ENCODE measurements around the gene CD101.

- TF ChIP-seq, protein P1, sequence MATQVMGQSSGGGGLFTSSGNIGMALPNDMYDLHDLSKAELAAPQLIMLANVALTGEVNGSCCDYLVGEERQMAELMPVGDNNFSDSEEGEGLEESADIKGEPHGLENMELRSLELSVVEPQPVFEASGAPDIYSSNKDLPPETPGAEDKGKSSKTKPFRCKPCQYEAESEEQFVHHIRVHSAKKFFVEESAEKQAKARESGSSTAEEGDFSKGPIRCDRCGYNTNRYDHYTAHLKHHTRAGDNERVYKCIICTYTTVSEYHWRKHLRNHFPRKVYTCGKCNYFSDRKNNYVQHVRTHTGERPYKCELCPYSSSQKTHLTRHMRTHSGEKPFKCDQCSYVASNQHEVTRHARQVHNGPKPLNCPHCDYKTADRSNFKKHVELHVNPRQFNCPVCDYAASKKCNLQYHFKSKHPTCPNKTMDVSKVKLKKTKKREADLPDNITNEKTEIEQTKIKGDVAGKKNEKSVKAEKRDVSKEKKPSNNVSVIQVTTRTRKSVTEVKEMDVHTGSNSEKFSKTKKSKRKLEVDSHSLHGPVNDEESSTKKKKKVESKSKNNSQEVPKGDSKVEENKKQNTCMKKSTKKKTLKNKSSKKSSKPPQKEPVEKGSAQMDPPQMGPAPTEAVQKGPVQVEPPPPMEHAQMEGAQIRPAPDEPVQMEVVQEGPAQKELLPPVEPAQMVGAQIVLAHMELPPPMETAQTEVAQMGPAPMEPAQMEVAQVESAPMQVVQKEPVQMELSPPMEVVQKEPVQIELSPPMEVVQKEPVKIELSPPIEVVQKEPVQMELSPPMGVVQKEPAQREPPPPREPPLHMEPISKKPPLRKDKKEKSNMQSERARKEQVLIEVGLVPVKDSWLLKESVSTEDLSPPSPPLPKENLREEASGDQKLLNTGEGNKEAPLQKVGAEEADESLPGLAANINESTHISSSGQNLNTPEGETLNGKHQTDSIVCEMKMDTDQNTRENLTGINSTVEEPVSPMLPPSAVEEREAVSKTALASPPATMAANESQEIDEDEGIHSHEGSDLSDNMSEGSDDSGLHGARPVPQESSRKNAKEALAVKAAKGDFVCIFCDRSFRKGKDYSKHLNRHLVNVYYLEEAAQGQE (IDR thresholded peaks at IDR 0.05; ENCODE audit: unreplicated experiment), result no peak
- TF ChIP-seq CREB1 (CRISPR knock-in tag; IDR thresholded peaks at IDR 0.05; ENCODE audit: low read depth) (no peak), CTCF (conservative IDR thresholded peaks at IDR 0.05; ENCODE audit: low read depth in 2 of 2) (no peak), EZH2 (IDR thresholded peaks at IDR 0.05; ENCODE audit: low read depth, unreplicated experiment) (no peak), POLR2AphosphoS5 (IDR thresholded peaks at IDR 0.05; ENCODE audit: low read depth) (no peak), EZH2phosphoT487 (IDR thresholded peaks at IDR 0.05; ENCODE audit: unreplicated experiment) (no peak), ZNF331 (CRISPR knock-in tag; IDR thresholded peaks at IDR 0.05; ENCODE audit: low read depth) (no peak), JUNB (IDR thresholded peaks at IDR 0.05; ENCODE audit: unreplicated experiment) (no peak)
- TF ChIP-seq, protein P2, sequence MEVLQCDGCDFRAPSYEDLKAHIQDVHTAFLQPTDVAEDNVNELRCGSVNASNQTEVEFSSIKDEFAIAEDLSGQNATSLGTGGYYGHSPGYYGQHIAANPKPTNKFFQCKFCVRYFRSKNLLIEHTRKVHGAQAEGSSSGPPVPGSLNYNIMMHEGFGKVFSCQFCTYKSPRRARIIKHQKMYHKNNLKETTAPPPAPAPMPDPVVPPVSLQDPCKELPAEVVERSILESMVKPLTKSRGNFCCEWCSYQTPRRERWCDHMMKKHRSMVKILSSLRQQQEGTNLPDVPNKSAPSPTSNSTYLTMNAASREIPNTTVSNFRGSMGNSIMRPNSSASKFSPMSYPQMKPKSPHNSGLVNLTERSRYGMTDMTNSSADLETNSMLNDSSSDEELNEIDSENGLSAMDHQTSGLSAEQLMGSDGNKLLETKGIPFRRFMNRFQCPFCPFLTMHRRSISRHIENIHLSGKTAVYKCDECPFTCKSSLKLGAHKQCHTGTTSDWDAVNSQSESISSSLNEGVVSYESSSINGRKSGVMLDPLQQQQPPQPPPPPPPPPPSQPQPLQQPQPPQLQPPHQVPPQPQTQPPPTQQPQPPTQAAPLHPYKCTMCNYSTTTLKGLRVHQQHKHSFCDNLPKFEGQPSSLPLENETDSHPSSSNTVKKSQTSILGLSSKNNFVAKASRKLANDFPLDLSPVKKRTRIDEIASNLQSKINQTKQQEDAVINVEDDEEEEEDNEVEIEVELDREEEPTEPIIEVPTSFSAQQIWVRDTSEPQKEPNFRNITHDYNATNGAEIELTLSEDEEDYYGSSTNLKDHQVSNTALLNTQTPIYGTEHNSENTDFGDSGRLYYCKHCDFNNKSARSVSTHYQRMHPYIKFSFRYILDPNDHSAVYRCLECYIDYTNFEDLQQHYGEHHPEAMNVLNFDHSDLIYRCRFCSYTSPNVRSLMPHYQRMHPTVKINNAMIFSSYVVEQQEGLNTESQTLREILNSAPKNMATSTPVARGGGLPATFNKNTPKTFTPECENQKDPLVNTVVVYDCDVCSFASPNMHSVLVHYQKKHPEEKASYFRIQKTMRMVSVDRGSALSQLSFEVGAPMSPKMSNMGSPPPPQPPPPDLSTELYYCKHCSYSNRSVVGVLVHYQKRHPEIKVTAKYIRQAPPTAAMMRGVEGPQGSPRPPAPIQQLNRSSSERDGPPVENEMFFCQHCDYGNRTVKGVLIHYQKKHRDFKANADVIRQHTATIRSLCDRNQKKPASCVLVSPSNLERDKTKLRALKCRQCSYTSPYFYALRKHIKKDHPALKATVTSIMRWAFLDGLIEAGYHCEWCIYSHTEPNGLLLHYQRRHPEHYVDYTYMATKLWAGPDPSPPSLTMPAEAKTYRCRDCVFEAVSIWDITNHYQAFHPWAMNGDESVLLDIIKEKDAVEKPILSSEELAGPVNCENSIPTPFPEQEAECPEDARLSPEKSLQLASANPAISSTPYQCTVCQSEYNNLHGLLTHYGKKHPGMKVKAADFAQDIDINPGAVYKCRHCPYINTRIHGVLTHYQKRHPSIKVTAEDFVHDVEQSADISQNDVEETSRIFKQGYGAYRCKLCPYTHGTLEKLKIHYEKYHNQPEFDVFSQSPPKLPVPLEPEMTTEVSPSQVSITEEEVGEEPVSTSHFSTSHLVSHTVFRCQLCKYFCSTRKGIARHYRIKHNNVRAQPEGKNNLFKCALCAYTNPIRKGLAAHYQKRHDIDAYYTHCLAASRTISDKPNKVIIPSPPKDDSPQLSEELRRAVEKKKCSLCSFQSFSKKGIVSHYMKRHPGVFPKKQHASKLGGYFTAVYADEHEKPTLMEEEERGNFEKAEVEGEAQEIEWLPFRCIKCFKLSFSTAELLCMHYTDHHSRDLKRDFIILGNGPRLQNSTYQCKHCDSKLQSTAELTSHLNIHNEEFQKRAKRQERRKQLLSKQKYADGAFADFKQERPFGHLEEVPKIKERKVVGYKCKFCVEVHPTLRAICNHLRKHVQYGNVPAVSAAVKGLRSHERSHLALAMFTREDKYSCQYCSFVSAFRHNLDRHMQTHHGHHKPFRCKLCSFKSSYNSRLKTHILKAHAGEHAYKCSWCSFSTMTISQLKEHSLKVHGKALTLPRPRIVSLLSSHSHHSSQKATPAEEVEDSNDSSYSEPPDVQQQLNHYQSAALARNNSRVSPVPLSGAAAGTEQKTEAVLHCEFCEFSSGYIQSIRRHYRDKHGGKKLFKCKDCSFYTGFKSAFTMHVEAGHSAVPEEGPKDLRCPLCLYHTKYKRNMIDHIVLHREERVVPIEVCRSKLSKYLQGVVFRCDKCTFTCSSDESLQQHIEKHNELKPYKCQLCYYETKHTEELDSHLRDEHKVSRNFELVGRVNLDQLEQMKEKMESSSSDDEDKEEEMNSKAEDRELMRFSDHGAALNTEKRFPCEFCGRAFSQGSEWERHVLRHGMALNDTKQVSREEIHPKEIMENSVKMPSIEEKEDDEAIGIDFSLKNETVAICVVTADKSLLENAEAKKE (CRISPR knock-in tag; IDR thresholded peaks at IDR 0.05), result no peak
These were observed 28.8 kb downstream of the CD101 start for GRCh38 chr1:117030271-117030877.

All from GM23338 (cell line).